ENCODE data around the gene CDC42BPB. TPM values are rescaled to one million over a fixed set of nuclear protein-coding genes. Genes with fewer than 3 reads are reported as not detected.
A peak's percentile ranks its signal among the peaks of the same experiment; 100 is the strongest.

The CDC42BPB gene
- total RNA-seq, 1 experiment from 2014 or later = 1.6 TPM

GRCh38 chr14:102891111-102891510, 166.2 kb downstream of the CDC42BPB start:
- H4K20me1 ChIP-seq (ENCODE audit: insufficient read depth, low read depth, low read length) = no peaks in the 10 kb centered on the region
- no peak overlapping the region for H2AFZ ChIP-seq (ENCODE audit: low read length)
- no peaks in the 10 kb centered on the region for H3K9me3 ChIP-seq (ENCODE audit: low read length)
- H3K4me2 ChIP-seq (ENCODE audit: low read depth, low read length, poor library complexity, severe bottlenecking) = no peak overlapping the region
- H3K4me3 ChIP-seq (ENCODE audit: low read length) = no peak overlapping the region
- peaks cover 29% of the 10 kb centered on the region for H3K79me2 ChIP-seq (ENCODE audit: low read length)
- no peak overlapping the region for H3K27ac ChIP-seq (ENCODE audit: low read length)
- no peak overlapping the region for H3K9ac ChIP-seq (ENCODE audit: low read length)
- peaks cover 83% of the 10 kb centered on the region for H3K36me3 ChIP-seq (ENCODE audit: insufficient read depth, low read length)
- no peak for DNase-seq
- peaks cover 15% of the 10 kb centered on the region for H3K4me1 ChIP-seq (ENCODE audit: low read length)
- no peaks in the 10 kb centered on the region for H3K9me2 ChIP-seq (replicated peaks; ENCODE audit: insufficient read depth, low read length)
- H3K27me3 ChIP-seq (ENCODE audit: low read length) = no peaks in the 10 kb centered on the region

- H3K9me2 ChIP-seq (replicated peaks; ENCODE audit: insufficient read depth, low read length) = no peaks in the 10 kb centered on the region
- no peak overlapping the region for H3K9ac ChIP-seq (ENCODE audit: low read length)
- no peak overlapping the region for H3K4me3 ChIP-seq (ENCODE audit: low read length)
- H3K79me2 ChIP-seq (ENCODE audit: low read length) = peaks cover 21% of the 10 kb centered on the region
- H4K20me1 ChIP-seq (ENCODE audit: insufficient read depth, low read depth, low read length) = no peaks in the 10 kb centered on the region
- no peaks in the 10 kb centered on the region for H3K27me3 ChIP-seq (ENCODE audit: low read length)
- peaks cover under 1% of the 10 kb centered on the region; the same call in 1 of the 2 replicates for H3K4me1 ChIP-seq (ENCODE audit: low read length)
- DNase-seq = no peak
- no peak overlapping the region for H3K27ac ChIP-seq (ENCODE audit: low read length)
- no peak overlapping the region for H2AFZ ChIP-seq (ENCODE audit: low read length)
- peaks cover 81% of the 10 kb centered on the region for H3K36me3 ChIP-seq (ENCODE audit: insufficient read depth, low read length)
- no peak overlapping the region for H3K4me2 ChIP-seq (ENCODE audit: low read depth, low read length, poor library complexity, severe bottlenecking)
- H3K9me3 ChIP-seq (ENCODE audit: low read length) = no peaks in the 10 kb centered on the region
Observed at GRCh38 chr14:102889615-102890014, 167.7 kb downstream of the CDC42BPB start.

- no peak overlapping the region for H3K9ac ChIP-seq (ENCODE audit: low read length)
- H3K79me2 ChIP-seq (ENCODE audit: low read length) = peaks cover 21% of the 10 kb centered on the region
- H3K27me3 ChIP-seq (ENCODE audit: low read length) = no peaks in the 10 kb centered on the region
- no peak for DNase-seq
- no peaks in the 10 kb centered on the region for H3K9me3 ChIP-seq (ENCODE audit: low read length)
- no peak overlapping the region for H3K4me3 ChIP-seq (ENCODE audit: low read length)
- H2AFZ ChIP-seq (ENCODE audit: low read length) = no peak overlapping the region
- H3K4me2 ChIP-seq (ENCODE audit: low read depth, low read length, poor library complexity, severe bottlenecking) = no peak overlapping the region
- no peaks in the 10 kb centered on the region for H4K20me1 ChIP-seq (ENCODE audit: insufficient read depth, low read depth, low read length)
- H3K36me3 ChIP-seq (ENCODE audit: insufficient read depth, low read length) = peaks cover 81% of the 10 kb centered on the region
- H3K9me2 ChIP-seq (replicated peaks; ENCODE audit: insufficient read depth, low read length) = no peaks in the 10 kb centered on the region
- no peaks in the 10 kb centered on the region for H3K4me1 ChIP-seq (ENCODE audit: low read length)
- peak overlapping the region; percentile 17 for H3K27ac ChIP-seq (ENCODE audit: low read length)
Observed at GRCh38 chr14:102888748-102889147, 168.6 kb downstream of the CDC42BPB start.

- peaks cover 82% of the 10 kb centered on the region for H3K36me3 ChIP-seq (ENCODE audit: insufficient read depth, low read length)
- H3K4me2 ChIP-seq (ENCODE audit: low read depth, low read length, poor library complexity, severe bottlenecking) = no peak overlapping the region
Observed at GRCh38 chr14:102885737-102886447, 171.5 kb downstream of the CDC42BPB start.

GRCh38 chr14:102883554-102883953, 173.8 kb downstream of the CDC42BPB start:
- Histone ChIP-seq H3K79me2 (ENCODE audit: low read length) (peaks cover 6% of the 10 kb centered on the region; the same call in 1 of the 2 replicates), H3K27ac (ENCODE audit: low read length) (no peak overlapping the region), H3K4me1 (ENCODE audit: low read length) (no peaks in the 10 kb centered on the region), H4K20me1 (ENCODE audit: insufficient read depth, low read depth, low read length) (no peaks in the 10 kb centered on the region), H3K4me3 (ENCODE audit: low read length) (no peak overlapping the region), H3K36me3 (ENCODE audit: insufficient read depth, low read length) (peaks cover 68% of the 10 kb centered on the region), H3K9me3 (ENCODE audit: low read length) (no peaks in the 10 kb centered on the region), H2AFZ (ENCODE audit: low read length) (no peak overlapping the region), H3K9me2 (replicated peaks; ENCODE audit: insufficient read depth, low read length) (no peaks in the 10 kb centered on the region), H3K27me3 (ENCODE audit: low read length) (no peaks in the 10 kb centered on the region), H3K9ac (ENCODE audit: low read length) (no peak overlapping the region), H3K4me2 (ENCODE audit: low read depth, low read length, poor library complexity, severe bottlenecking) (no peak overlapping the region)
- no peak for DNase-seq

More at GRCh38 chr14:102885737-102886447, 171.5 kb downstream of the CDC42BPB start:
- H3K4me1 ChIP-seq (ENCODE audit: low read length) = no peaks in the 10 kb centered on the region
- H3K9me3 ChIP-seq (ENCODE audit: low read length) = no peaks in the 10 kb centered on the region
- H3K4me3 ChIP-seq (ENCODE audit: low read length) = no peak overlapping the region
- H3K27me3 ChIP-seq (ENCODE audit: low read length) = no peaks in the 10 kb centered on the region
- no peak for DNase-seq
- H4K20me1 ChIP-seq (ENCODE audit: insufficient read depth, low read depth, low read length) = no peaks in the 10 kb centered on the region
- H3K9ac ChIP-seq (ENCODE audit: low read length) = no peak overlapping the region
- H3K79me2 ChIP-seq (ENCODE audit: low read length) = peaks cover 8% of the 10 kb centered on the region; the same call in 1 of the 2 replicates
- H2AFZ ChIP-seq (ENCODE audit: low read length) = no peak overlapping the region
- no peak overlapping the region for H3K27ac ChIP-seq (ENCODE audit: low read length)
- no peaks in the 10 kb centered on the region for H3K9me2 ChIP-seq (replicated peaks; ENCODE audit: insufficient read depth, low read length)

- peaks cover 65% of the 10 kb centered on the region for H3K36me3 ChIP-seq (ENCODE audit: insufficient read depth, low read length)
- H3K27me3 ChIP-seq (ENCODE audit: low read length) = no peaks in the 10 kb centered on the region
- DNase-seq = no peak
- H3K4me3 ChIP-seq (ENCODE audit: low read length) = no peak overlapping the region
- no peak overlapping the region for H2AFZ ChIP-seq (ENCODE audit: low read length)
- no peak overlapping the region for H3K9ac ChIP-seq (ENCODE audit: low read length)
- H4K20me1 ChIP-seq (ENCODE audit: insufficient read depth, low read depth, low read length) = no peaks in the 10 kb centered on the region
- H3K9me2 ChIP-seq (replicated peaks; ENCODE audit: insufficient read depth, low read length) = no peaks in the 10 kb centered on the region
- H3K4me2 ChIP-seq (ENCODE audit: low read depth, low read length, poor library complexity, severe bottlenecking) = no peak overlapping the region
- H3K9me3 ChIP-seq (ENCODE audit: low read length) = no peaks in the 10 kb centered on the region
- H3K27ac ChIP-seq (ENCODE audit: low read length) = no peak overlapping the region
- H3K4me1 ChIP-seq (ENCODE audit: low read length) = no peaks in the 10 kb centered on the region
- peaks cover 9% of the 10 kb centered on the region; the same call in 1 of the 2 replicates for H3K79me2 ChIP-seq (ENCODE audit: low read length)
Observed at GRCh38 chr14:102883089-102883541, 174.2 kb downstream of the CDC42BPB start.

Other genes starting within 250 kb of the CDC42BPB start
- gene AMN, start 134.9 kb downstream of the CDC42BPB start, total RNA-seq (2014; rRNA removed; shearing (Covaris generic); ENCODE audit: low replicate concordance) = 7.7 and 16.7 TPM in 2 replicates
- gene LBHD2, start 26.7 kb upstream of the CDC42BPB start, total RNA-seq (2014; rRNA removed; shearing (Covaris generic); ENCODE audit: low replicate concordance) = not detected in 2 replicates
- not detected in 2 replicates for gene EXOC3L4, start 37.2 kb upstream of the CDC42BPB start, total RNA-seq (2014; rRNA removed; shearing (Covaris generic); ENCODE audit: low replicate concordance)
- gene TNFAIP2, start 65.9 kb upstream of the CDC42BPB start, total RNA-seq (2014; rRNA removed; shearing (Covaris generic); ENCODE audit: low replicate concordance) = not detected in 2 replicates